Stimulated activated naive CD8-positive, alpha-beta T cell treated with anti-CD3 and anti-CD28 coated beads, Interleukin-15, amount 100 ng/mL, for 72 hours (primary cell): ENCODE results near the gene ABCD1.
"Not testable (repeated sequence)": the region's sequence is repeated elsewhere in the genome, so short reads cannot be mapped to it uniquely, and the experiment has no call there.

Experiments
- ATAC-seq: fragments of 150-1000 bp; cut with Tn5 transposase; 2 replicates; pipeline ENCODE4 v1.10.0; 2021; ENCODE audit warnings: mild to moderate bottlenecking, moderate library complexity
- DNase-seq, 2 donors: peaks; one replicate each; pipeline ENCODE4 v3.0.0; 2021 to 2022
- H3K27ac Mint-ChIP-seq, 2 donors: one replicate each; pipeline ENCODE4 v1.8.0; 2022; ENCODE audit warnings: mild to moderate bottlenecking in 2 of 2, mixed read lengths in 2 of 2, moderate library complexity in 2 of 2
- H3K27me3 Mint-ChIP-seq: one replicate; pipeline ENCODE4 v1.8.0; 2022; ENCODE audit warnings: mixed read lengths
- H3K4me1 Mint-ChIP-seq: one replicate; pipeline ENCODE4 v1.8.0; 2022; ENCODE audit warnings: mild to moderate bottlenecking, mixed read lengths
- H3K4me3 Mint-ChIP-seq, 2 donors: one replicate each; pipeline ENCODE4 v1.8.0; 2022; ENCODE audit warnings: mild to moderate bottlenecking in 2 of 2, mixed read lengths in 2 of 2, moderate library complexity in 1 of 2
- H3K9me3 Mint-ChIP-seq, 2 donors: one replicate each; pipeline ENCODE4 v1.8.0; 2022; ENCODE audit warnings: mixed read lengths in 2 of 2

The ABCD1 gene

DNA sequence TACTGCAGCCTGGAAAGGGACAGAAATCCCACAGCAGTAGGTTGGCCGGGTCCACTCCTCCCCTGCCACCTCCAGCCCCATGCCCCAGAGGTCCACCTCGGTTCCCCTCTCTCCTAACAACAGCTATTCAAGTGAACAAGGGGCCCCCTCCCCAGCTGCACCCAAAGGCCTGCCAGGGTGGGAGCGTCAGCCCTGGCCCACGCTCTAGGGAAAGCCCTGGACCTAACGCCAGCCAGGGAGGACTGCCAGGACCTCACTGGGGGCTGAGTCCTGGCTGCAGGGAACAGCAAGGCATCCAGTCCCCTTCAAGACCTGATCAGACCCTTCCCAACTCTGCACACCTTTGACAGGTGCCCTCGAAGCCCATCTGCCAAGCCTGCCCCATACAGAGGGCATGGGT, 23.7 kb upstream of the ABCD1 start:
- H3K4me1 Mint-ChIP-seq: no peaks in the 10 kb centered on the region
- H3K9me3 Mint-ChIP-seq: no peaks in the 10 kb centered on the region
- no peak for ATAC-seq
- peak overlapping the region in 1 of 2 donors; percentile 34 for H3K27ac Mint-ChIP-seq
- H3K27me3 Mint-ChIP-seq: no peaks in the 10 kb centered on the region
- H3K4me3 Mint-ChIP-seq: no peak overlapping the region
- DNase-seq: no peak

- Mint-ChIP-seq H3K9me3 (no peaks in the 10 kb centered on the region), H3K27ac (no peak overlapping the region), H3K4me3 (no peak overlapping the region), H3K27me3 (no peaks in the 10 kb centered on the region), H3K4me1 (no peaks in the 10 kb centered on the region)
- no peak for DNase-seq
- ATAC-seq: no peak
Measured at GRCh38 chrX:153701706-153702105, 22.9 kb upstream of the ABCD1 start.

DNA sequence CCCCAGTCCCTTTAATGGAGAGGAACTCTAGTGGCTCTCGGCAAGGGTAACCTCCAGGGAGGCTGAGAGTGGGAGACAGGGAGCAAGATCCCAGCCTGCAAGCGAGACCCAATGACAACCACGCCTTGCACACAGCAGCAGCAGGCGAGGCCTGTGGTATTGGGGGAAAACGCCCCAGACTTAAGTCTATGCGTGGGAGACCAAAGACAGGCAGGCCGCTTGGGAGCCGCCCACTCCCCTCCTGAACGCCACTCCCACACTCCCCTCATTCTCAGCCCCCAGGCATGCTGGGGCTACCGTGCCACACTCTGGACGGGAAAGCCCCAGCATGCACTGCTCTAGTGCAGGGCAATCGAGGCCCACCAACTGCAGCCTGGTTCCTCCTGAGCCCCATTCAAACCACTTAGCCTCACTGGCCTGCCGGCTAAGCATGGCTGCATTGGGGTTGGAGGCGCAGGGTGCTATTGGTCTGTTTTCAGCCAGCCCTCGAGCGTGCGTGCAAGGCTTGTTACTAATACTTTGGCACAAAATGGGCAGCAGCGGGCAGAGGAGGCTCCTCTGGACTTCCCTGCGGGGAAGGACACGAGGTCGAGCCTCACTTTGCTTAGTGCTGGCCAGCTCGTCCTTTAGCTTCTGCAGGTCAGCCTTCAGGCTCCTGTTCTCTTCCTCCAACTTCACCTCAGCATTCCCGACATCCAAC, 22.2 kb upstream of the ABCD1 start:
- no peak overlapping the region for H3K4me3 Mint-ChIP-seq
- ATAC-seq: no peak
- H3K27ac Mint-ChIP-seq: no peak overlapping the region
- no peaks in the 10 kb centered on the region for H3K9me3 Mint-ChIP-seq
- H3K27me3 Mint-ChIP-seq: no peaks in the 10 kb centered on the region
- no peak for DNase-seq
- no peaks in the 10 kb centered on the region for H3K4me1 Mint-ChIP-seq

DNA sequence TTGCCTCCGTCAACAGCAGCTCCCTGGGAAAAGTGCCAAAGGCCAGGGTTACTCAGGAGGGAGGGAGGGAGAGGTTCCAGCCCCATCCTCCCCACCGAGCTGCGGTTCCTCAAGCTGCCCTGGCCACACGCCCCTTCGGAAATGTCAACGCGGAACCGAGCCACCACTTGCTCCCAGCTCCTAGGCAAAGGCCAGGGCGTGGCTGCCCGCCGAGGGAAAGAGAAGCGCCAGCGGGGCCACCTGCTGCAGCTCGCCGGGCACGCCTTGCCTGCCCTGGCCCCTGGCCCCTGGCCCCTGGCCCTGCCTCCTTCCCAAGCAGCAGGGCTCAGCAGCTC, 21.7 kb upstream of the ABCD1 start:
- Mint-ChIP-seq H3K4me3 (no peak overlapping the region), H3K9me3 (no peaks in the 10 kb centered on the region), H3K4me1 (no peaks in the 10 kb centered on the region), H3K27ac (no peak overlapping the region), H3K27me3 (no peaks in the 10 kb centered on the region)
- DNase-seq: no peak
- no peak for ATAC-seq

DNA sequence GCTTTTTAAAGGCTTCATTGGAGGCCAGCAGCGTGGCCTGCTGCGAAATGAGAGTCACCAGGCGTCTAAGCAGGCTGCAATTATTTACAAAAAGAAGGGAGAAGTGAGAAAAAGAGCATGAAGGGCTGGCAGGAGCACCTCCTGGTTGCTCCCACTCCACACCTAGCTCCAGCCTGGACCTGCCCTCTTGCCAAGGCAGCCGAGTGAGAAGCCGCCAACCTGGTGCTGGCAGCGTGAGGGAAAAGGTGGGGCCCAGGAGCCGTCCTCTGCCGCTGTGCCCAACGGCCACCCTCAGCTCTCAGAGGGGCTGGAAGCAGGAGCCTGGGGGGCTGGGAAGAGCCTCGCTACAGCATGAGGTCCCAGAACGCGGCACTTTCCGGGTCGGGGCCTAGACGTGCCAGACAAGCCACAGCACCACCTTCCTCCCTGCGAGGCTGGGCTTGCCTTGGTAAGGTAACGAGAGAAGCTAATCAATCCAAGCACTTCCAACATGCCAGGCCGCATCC, 20.6 kb upstream of the ABCD1 start:
- H3K27ac Mint-ChIP-seq: no peak overlapping the region
- no peaks in the 10 kb centered on the region for H3K4me1 Mint-ChIP-seq
- no peaks in the 10 kb centered on the region for H3K9me3 Mint-ChIP-seq
- DNase-seq (no peak), ATAC-seq (no peak)
- H3K27me3 Mint-ChIP-seq: no peaks in the 10 kb centered on the region
- H3K4me3 Mint-ChIP-seq: no peak overlapping the region

GRCh38 chrX:153704631-153705402, 19.8 kb upstream of the ABCD1 start:
- H3K4me3 Mint-ChIP-seq, H3K27me3 Mint-ChIP-seq, H3K9me3 Mint-ChIP-seq, DNase-seq, H3K27ac Mint-ChIP-seq, H3K4me1 Mint-ChIP-seq, ATAC-seq: not testable (repeated sequence)

- DNase-seq, ATAC-seq, H3K9me3 Mint-ChIP-seq, H3K27me3 Mint-ChIP-seq, H3K4me3 Mint-ChIP-seq, H3K4me1 Mint-ChIP-seq: not testable (repeated sequence)
- H3K27ac Mint-ChIP-seq: peak overlapping the region in 1 of 2 donors; percentile 19
Measured at GRCh38 chrX:153705403-153706060, 19.1 kb upstream of the ABCD1 start.

- ATAC-seq (no peak), DNase-seq (no peak)
- Mint-ChIP-seq H3K27me3 (no peaks in the 10 kb centered on the region), H3K4me3 (no peak overlapping the region), H3K9me3 (no peaks in the 10 kb centered on the region), H3K27ac (no peak overlapping the region), H3K4me1 (no peaks in the 10 kb centered on the region)
Measured at GRCh38 chrX:153706799-153707198, 17.9 kb upstream of the ABCD1 start.

DNA sequence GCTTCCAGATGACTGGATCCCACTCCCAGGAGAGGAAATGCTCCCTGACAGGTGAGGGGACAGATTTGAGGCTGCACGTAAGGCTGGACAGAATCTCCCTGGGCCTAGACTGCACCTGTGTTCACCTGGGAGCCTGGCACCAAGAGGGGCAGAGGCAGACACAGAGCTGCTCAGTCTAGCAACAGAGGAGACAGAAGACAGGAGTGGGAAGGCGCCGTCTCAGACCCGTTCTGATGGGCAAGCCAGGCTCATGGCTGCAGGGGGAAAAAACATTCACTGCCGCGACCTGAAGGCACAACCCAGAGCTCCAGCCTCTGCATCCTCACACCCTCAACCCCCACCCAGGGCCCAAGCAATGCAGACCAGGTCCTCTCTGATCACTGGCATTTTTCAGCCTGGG, 17.2 kb upstream of the ABCD1 start:
- ATAC-seq: no peak
- H3K27ac Mint-ChIP-seq: no peak overlapping the region
- no peaks in the 10 kb centered on the region for H3K27me3 Mint-ChIP-seq
- no peaks in the 10 kb centered on the region for H3K4me1 Mint-ChIP-seq
- H3K4me3 Mint-ChIP-seq: no peak overlapping the region
- DNase-seq: no peak
- no peaks in the 10 kb centered on the region for H3K9me3 Mint-ChIP-seq

DNA sequence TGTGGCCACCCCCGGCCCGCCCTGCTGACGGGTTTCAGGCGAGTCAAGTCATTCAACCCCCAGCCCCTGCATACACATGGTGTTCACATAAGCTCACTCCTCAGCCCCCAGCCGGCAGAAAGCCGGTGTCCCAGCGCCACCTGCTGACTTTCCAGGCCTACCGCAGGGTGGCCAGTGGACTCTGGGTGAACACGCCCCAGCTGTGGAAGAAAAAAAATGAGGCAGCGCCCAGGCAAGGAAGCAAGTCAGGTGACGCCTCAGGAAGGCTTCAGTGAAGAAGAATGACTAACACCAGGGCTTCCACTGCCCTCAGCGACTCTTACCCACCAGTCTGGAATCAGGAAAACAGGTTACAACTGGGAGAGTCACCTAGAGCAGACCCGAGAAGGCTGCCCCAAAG, 16.2 kb upstream of the ABCD1 start:
- Mint-ChIP-seq H3K27ac (peak overlapping the region in 1 of 2 donors; percentile 59), H3K9me3 (no peaks in the 10 kb centered on the region), H3K4me1 (no peaks in the 10 kb centered on the region), H3K27me3 (no peaks in the 10 kb centered on the region), H3K4me3 (no peak overlapping the region)
- ATAC-seq (peak; percentile 78), DNase-seq (peak in 1 of 2 donors; percentile 43)

GRCh38 chrX:153709726-153710674, 14.7 kb upstream of the ABCD1 start:
- no peaks in the 10 kb centered on the region for H3K4me1 Mint-ChIP-seq
- no peak for DNase-seq
- no peak for ATAC-seq
- no peaks in the 10 kb centered on the region for H3K27me3 Mint-ChIP-seq
- H3K9me3 Mint-ChIP-seq: no peaks in the 10 kb centered on the region
- H3K27ac Mint-ChIP-seq: no peak overlapping the region
- H3K4me3 Mint-ChIP-seq: no peak overlapping the region

DNA sequence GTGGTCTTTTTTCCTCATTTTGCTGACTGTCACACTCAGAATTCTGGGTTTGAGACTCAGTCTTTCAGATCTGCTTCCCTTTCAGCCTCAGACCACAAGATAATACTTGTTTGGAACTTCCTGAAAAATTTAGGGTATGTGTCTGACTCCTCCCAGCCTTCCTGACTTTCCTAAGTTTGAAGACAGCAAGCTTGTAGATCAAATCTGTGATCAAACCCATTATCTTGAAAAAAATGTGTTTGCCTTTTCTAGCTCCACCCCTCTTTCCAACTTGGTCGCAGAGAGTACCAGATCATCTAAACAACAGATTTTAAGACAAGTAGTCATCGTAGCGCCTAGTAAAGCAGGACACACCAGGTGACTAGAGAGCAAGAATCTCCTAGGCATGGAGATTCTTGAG, 10.4 kb upstream of the ABCD1 start:
- no peak for DNase-seq
- peaks cover 8% of the 10 kb centered on the region for H3K4me1 Mint-ChIP-seq
- H3K9me3 Mint-ChIP-seq: no peaks in the 10 kb centered on the region
- H3K27me3 Mint-ChIP-seq: no peaks in the 10 kb centered on the region
- no peak overlapping the region for H3K27ac Mint-ChIP-seq
- H3K4me3 Mint-ChIP-seq: no peak overlapping the region
- no peak for ATAC-seq

DNA sequence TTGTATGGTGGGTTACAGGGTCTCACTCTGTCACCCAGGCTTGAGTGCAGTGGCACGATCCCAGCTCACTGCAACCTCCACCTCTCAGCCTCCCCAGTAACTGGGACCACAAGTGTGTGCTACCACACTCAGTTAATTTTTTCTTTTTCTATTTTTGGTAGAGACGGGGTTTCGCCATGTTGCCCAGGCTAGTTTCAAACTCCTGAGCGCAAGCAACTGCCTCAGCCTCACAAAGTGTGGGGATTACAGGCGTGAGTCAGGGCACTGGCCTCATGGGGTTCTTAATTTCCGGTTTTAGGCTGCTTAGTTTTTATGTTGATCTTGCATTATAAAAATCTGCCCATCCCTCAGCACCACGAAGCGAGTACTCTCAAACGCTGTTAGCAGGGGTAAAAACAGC, 7.2 kb upstream of the ABCD1 start:
- no peaks in the 10 kb centered on the region for H3K27me3 Mint-ChIP-seq
- H3K4me1 Mint-ChIP-seq: peaks cover 19% of the 10 kb centered on the region
- ATAC-seq (no peak), DNase-seq (no peak)
- H3K9me3 Mint-ChIP-seq: no peaks in the 10 kb centered on the region
- H3K27ac Mint-ChIP-seq: no peak overlapping the region
- H3K4me3 Mint-ChIP-seq: no peak overlapping the region

DNA sequence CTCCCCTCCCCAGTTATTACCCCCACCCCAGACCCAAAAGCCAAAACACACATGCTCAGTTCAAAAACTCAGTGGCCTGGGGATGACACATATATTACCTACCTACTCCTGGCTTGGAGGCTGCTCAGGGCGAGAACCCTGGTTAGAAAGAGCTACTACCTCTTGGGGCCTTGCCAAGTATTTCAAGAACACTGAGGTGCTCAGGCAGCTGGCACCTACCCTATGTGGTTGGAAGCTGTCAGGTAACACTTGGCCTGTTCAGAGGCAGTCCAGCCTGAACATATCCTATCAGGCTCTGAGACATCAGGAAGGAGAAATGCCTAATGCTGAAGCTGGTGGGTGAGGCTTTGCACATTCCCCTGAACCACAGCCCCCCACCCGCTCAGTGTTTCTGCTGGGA, 5.4 kb upstream of the ABCD1 start:
- Mint-ChIP-seq H3K4me1 (peaks cover 23% of the 10 kb centered on the region), H3K4me3 (no peak overlapping the region), H3K9me3 (no peaks in the 10 kb centered on the region), H3K27ac (no peak overlapping the region), H3K27me3 (no peaks in the 10 kb centered on the region)
- DNase-seq (no peak), ATAC-seq (no peak)

- no peaks in the 10 kb centered on the region for H3K27me3 Mint-ChIP-seq
- no peak for ATAC-seq
- H3K4me3 Mint-ChIP-seq: no peak overlapping the region
- no peaks in the 10 kb centered on the region for H3K9me3 Mint-ChIP-seq
- no peak overlapping the region for H3K27ac Mint-ChIP-seq
- peaks cover 23% of the 10 kb centered on the region for H3K4me1 Mint-ChIP-seq
- no peak for DNase-seq
Measured at GRCh38 chrX:153719701-153720100, 5.0 kb upstream of the ABCD1 start.
